HepG2 (cell line): ENCODE measurements around the gene ZCCHC8. TPM values are rescaled to one million over a fixed set of nuclear protein-coding genes. Genes with fewer than 3 reads are reported as not detected.

Source experiments
- ARNT2 ChIP-seq: sonication (generic); formaldehyde crosslinking; IDR thresholded peaks from 2 replicates; pipeline ENCODE4 v1.8.0; 2022; ENCODE audit warnings: mild to moderate bottlenecking, low read depth, missing genetic modification reagents, moderate library complexity
- ELF3 ChIP-seq: IDR thresholded peaks from 2 replicates; pipeline ENCODE4 v1.6.1; 2016; ENCODE audit warnings: missing genetic modification reagents, missing compliant biosample characterization
- GATAD2A ChIP-seq: IDR thresholded peaks from 2 replicates; pipeline ENCODE4 v1.6.1; 2016
- GLI4 ChIP-seq: sonication (generic); formaldehyde crosslinking; IDR thresholded peaks from 2 replicates; pipeline ENCODE4 v1.5.1; 2020; ENCODE audit warnings: missing genetic modification reagents, mild to moderate bottlenecking, moderate library complexity, borderline replicate concordance
- MATR3 ChIP-seq: sonication (generic); formaldehyde crosslinking; IDR thresholded peaks from 2 replicates; pipeline ENCODE4 v1.4.0; 2020; ENCODE audit warnings: missing genetic modification reagents
- MBD4 ChIP-seq: IDR thresholded peaks from 2 replicates; pipeline ENCODE4 v1.6.1; 2012; ENCODE audit warnings: low read length, inconsistent platforms, borderline replicate concordance
- MYC ChIP-seq: sonication (generic); formaldehyde crosslinking; IDR thresholded peaks from 2 replicates; pipeline ENCODE4 v1.9.0; 2021; ENCODE audit warnings: missing genetic modification reagents, borderline replicate concordance
- NONO ChIP-seq, 2 experiments: fragments of 450-650 bp in 1 of 2; sonication (generic) in 1 of 2; formaldehyde crosslinking in 1 of 2; IDR thresholded peaks in 1 of 2; conservative IDR thresholded peaks in 1 of 2; 2 replicates each; pipeline versions ENCODE4 v1.6.1 to v1.8.0; 2017 to 2022; ENCODE audit warnings: mild to moderate bottlenecking in 1 of 2, missing genetic modification reagents in 1 of 2, moderate library complexity in 1 of 2
- NPAS2 ChIP-seq: sonication (generic); formaldehyde crosslinking; IDR thresholded peaks from 2 replicates; pipeline ENCODE4 v1.8.0; 2022; ENCODE audit warnings: mild to moderate bottlenecking, missing genetic modification reagents, borderline replicate concordance
- RARA ChIP-seq: IDR thresholded peaks from 2 replicates; pipeline ENCODE4 v1.6.1; 2016; ENCODE audit warnings: missing genetic modification reagents, missing compliant biosample characterization
- SALL2 ChIP-seq: sonication (generic); formaldehyde crosslinking; IDR thresholded peaks from 2 replicates; pipeline ENCODE4 v1.8.1; 2023; ENCODE audit warnings: mild to moderate bottlenecking, missing genetic modification reagents, inconsistent platforms
- STAG1 ChIP-seq: sonication (generic); formaldehyde crosslinking; IDR thresholded peaks from 2 replicates; pipeline ENCODE4 v1.4.0; 2020; ENCODE audit warnings: missing genetic modification reagents
- ZBTB7B ChIP-seq: sonication (generic); formaldehyde crosslinking; IDR thresholded peaks from 2 replicates; pipeline ENCODE4 v1.4.0; 2020; ENCODE audit warnings: missing genetic modification reagents
- ZFY ChIP-seq: sonication (generic); formaldehyde crosslinking; IDR thresholded peaks from 2 replicates; pipeline ENCODE4 v1.4.0; 2020; ENCODE audit warnings: missing genetic modification reagents
- polyA plus RNA-seq, 8 experiments: library from polyadenylated mRNA; depleted of rRNA in 3 of 8; stranded (reverse) in 7 of 8; unstranded in 1 of 8; fragments of >200 nt; fragmentation: Illumina TruSeq in 4 of 8; extraction: Trizol in 4 of 8; gene quantifications; 2 replicates each; pipeline versions ENCODE4 v1.2.1 to v1.2.3, GENCODE V29; 2011 to 2016; ENCODE audit warnings: low read depth in 4 of 8, missing spikeins in 1 of 8, mixed read lengths in 1 of 8; ENCODE audit not compliant: insufficient read depth in 1 of 8
- total RNA-seq, 5 experiments: library from RNA; depleted of rRNA; stranded (reverse); fragments of >200 nt; fragmentation: Illumina TruSeq; extraction: Trizol; gene quantifications; 2 replicates each; pipeline ENCODE4 v1.2.3, GENCODE V29; 2016; ENCODE audit warnings: low read depth in 1 of 5
- TF ChIP-seq, protein P1 (sequence below), 2 experiments: fragments of 450-650 bp in 1 of 2; sonication (generic) in 1 of 2; formaldehyde crosslinking in 1 of 2; IDR thresholded peaks; 2 replicates each; pipeline versions ENCODE4 v1.6.1 to v1.8.0; 2016 to 2022; ENCODE audit warnings: antibody characterized with exemption in 1 of 2, mild to moderate bottlenecking in 1 of 2, missing genetic modification reagents in 1 of 2
- TF ChIP-seq, protein P2 (sequence below): IDR thresholded peaks from 2 replicates; pipeline ENCODE4 v1.6.1; 2016; ENCODE audit warnings: mild to moderate bottlenecking, missing biosample characterization, missing genetic modification reagents
- TF ChIP-seq, protein P3 (sequence below): sonication (generic); formaldehyde crosslinking; IDR thresholded peaks from 2 replicates; pipeline ENCODE4 v1.4.0; 2020; ENCODE audit warnings: mild to moderate bottlenecking, low read depth, missing genetic modification reagents

The ZCCHC8 gene
- total and polyA plus RNA-seq, 2 of the 13 experiments (the other 11 are each of a cell fraction or from before 2014, with no cell fraction given), result 18.6 to 20.9 TPM

DNA sequence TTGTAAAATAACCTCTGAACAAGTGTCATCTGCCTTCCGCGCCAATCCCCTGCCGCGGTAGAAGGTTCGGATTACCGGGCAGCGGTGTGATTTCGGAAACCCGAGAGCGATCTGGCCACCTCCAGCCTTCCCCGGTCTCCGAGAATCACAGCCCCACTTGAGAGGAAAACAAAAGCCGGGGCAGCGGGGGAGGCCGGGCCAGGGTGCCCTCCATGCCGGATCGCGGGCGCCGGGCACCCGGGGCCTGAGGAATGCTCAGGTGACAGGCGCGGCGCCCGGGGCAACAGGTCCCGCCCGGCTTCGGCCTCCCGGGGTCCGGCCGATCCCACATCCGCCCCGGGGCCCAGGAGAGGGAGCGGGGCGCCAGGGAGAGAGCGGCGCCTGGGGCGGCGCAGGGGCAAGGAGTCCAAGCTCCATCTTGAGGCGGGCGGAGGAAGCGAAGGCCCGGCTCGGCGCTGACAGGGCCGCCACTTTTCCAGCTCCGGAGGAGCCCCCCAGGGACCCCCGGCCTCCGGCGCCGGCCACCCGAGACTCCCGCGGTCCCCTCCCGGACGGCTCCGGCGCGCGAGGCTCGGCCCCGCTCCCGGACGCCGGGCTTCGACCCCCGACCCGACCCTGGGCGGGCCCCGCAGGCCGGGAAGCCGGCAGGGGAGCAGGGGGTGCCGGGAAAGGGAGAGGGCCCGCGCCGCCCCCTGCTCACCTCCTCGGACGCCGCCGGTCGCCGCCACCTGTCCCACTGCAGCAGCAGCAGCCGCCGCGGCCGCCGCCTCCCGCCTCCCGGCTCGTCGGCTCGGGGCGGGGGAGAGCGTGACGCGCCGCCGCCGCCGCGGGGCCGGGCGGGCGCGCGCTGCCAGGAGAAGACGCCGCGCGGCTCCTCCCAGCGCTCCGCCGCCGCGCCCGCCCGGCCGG, 78.7 kb downstream of the ZCCHC8 start, which contains the start of gene CLIP1 (continued):
- TF ChIP-seq ELF3 (CRISPR knock-in tag) (no peak), GATAD2A (CRISPR knock-in tag) (no peak), MYC (CRISPR knock-in tag) (no peak; the same call in 1 of the 2 replicates), MBD4 (no peak), MATR3 (no peak), GLI4 (CRISPR knock-in tag) (peak; percentile 36; the same call in 1 of the 2 replicates), ZBTB7B (CRISPR knock-in tag) (peak; percentile 83), ZFY (CRISPR knock-in tag) (peak; percentile 75), SALL2 (CRISPR knock-in tag) (no peak; the same call in 1 of the 2 replicates), STAG1 (CRISPR knock-in tag) (peak; percentile 19; the same call in 1 of the 2 replicates), ARNT2 (peak; percentile 5; the same call in 1 of the 2 replicates), RARA (CRISPR knock-in tag) (no peak), NONO (IDR thresholded peaks at IDR 0.05) (no peak), NONO (CRISPR knock-in tag; conservative IDR thresholded peaks at IDR 0.05) (0 out of 2 replicates have a peak, but pooled peaks have one; percentile 42), NPAS2 (CRISPR knock-in tag) (no peak)
- TF ChIP-seq, protein P1, sequence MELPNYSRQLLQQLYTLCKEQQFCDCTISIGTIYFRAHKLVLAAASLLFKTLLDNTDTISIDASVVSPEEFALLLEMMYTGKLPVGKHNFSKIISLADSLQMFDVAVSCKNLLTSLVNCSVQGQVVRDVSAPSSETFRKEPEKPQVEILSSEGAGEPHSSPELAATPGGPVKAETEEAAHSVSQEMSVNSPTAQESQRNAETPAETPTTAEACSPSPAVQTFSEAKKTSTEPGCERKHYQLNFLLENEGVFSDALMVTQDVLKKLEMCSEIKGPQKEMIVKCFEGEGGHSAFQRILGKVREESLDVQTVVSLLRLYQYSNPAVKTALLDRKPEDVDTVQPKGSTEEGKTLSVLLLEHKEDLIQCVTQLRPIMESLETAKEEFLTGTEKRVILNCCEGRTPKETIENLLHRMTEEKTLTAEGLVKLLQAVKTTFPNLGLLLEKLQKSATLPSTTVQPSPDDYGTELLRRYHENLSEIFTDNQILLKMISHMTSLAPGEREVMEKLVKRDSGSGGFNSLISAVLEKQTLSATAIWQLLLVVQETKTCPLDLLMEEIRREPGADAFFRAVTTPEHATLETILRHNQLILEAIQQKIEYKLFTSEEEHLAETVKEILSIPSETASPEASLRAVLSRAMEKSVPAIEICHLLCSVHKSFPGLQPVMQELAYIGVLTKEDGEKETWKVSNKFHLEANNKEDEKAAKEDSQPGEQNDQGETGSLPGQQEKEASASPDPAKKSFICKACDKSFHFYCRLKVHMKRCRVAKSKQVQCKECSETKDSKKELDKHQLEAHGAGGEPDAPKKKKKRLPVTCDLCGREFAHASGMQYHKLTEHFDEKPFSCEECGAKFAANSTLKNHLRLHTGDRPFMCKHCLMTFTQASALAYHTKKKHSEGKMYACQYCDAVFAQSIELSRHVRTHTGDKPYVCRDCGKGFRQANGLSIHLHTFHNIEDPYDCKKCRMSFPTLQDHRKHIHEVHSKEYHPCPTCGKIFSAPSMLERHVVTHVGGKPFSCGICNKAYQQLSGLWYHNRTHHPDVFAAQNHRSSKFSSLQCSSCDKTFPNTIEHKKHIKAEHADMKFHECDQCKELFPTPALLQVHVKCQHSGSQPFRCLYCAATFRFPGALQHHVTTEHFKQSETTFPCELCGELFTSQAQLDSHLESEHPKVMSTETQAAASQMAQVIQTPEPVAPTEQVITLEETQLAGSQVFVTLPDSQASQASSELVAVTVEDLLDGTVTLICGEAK (IDR thresholded peaks at IDR 0.05), result no peak
- TF ChIP-seq, protein P1 (CRISPR knock-in tag; IDR thresholded peaks at IDR 0.05), result no peak
- TF ChIP-seq, protein P2, sequence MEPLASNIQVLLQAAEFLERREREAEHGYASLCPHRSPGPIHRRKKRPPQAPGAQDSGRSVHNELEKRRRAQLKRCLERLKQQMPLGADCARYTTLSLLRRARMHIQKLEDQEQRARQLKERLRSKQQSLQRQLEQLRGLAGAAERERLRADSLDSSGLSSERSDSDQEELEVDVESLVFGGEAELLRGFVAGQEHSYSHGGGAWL (CRISPR knock-in tag), result peak; percentile 88; the same call in 1 of the 2 replicates
- TF ChIP-seq, protein P3, sequence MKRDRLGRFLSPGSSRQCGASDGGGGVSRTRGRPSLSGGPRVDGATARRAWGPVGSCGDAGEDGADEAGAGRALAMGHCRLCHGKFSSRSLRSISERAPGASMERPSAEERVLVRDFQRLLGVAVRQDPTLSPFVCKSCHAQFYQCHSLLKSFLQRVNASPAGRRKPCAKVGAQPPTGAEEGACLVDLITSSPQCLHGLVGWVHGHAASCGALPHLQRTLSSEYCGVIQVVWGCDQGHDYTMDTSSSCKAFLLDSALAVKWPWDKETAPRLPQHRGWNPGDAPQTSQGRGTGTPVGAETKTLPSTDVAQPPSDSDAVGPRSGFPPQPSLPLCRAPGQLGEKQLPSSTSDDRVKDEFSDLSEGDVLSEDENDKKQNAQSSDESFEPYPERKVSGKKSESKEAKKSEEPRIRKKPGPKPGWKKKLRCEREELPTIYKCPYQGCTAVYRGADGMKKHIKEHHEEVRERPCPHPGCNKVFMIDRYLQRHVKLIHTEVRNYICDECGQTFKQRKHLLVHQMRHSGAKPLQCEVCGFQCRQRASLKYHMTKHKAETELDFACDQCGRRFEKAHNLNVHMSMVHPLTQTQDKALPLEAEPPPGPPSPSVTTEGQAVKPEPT (CRISPR knock-in tag), result peak; percentile 34; the same call in 1 of the 2 replicates
